GM13976 (cell line): ENCODE results near the gene TRIM17.

Source experiments
- DNase-seq: peaks from one replicate; pipeline ENCODE4 v3.0.0; 2012; ENCODE audit warnings: low spot score
- in situ Hi-C: fragments of 300-500 bp; cut with MboI; formaldehyde crosslinking; loops from one replicate; pipeline ENCODE4 v1.12.0; 2022; ENCODE audit warnings: low sequenced_read_pairs, mixed read lengths, inconsistent platforms; ENCODE audit not compliant: unreplicated experiment
- TF ChIP-seq, protein P1 (sequence below): IDR thresholded peaks from 2 replicates; pipeline ENCODE4 v1.5.1; 2012; ENCODE audit warnings: borderline replicate concordance, mild to moderate bottlenecking; ENCODE audit not compliant: insufficient read depth; ENCODE audit errors: extremely low read depth, missing control alignments, control extremely low read depth

The TRIM17 gene, protein sequence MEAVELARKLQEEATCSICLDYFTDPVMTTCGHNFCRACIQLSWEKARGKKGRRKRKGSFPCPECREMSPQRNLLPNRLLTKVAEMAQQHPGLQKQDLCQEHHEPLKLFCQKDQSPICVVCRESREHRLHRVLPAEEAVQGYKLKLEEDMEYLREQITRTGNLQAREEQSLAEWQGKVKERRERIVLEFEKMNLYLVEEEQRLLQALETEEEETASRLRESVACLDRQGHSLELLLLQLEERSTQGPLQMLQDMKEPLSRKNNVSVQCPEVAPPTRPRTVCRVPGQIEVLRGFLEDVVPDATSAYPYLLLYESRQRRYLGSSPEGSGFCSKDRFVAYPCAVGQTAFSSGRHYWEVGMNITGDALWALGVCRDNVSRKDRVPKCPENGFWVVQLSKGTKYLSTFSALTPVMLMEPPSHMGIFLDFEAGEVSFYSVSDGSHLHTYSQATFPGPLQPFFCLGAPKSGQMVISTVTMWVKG

DNA sequence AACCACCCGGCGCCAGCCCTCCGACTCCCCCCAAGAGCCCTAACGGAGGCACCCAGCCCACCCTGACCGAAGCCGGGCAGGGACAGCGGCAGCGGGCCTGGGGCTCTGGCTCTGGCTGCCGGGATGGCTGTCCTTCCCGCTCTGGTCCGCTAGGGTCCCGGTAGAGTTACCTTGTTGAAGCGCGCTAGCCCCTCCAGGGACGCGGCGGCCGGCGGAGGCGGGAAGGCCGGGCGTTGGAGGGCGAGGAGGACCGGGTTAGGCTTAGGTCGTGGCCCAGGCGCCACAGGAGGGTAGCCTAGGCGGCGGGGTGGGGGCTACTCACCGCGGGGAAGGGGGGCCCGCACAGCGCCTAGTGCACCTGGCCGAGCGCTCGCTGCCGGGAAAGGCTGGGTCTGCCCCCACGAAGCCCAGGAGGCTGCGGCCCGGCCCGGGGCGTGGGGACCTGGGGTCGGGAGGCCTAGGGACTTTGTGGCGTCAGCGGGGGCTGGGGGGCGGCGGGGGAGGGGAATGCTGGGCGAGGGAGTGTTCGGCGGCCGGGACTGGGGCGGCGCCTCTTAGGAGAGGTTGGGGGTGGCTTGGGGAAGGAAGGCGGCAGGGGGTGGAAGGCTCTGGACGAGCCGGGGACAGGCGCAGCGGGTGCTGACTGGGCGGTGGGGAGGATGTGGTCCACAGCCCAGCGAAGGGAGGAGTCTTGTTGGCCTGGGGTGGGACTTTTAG lies at the start of gene TRIM17:
Gene TRIM17, minus strand, starts transcription at position 645 of the 717 bp plus-strand sequence. CDS start 1,789 bp downstream, outside the sequence.
- in situ Hi-C loops = no loop called here
- DNase-seq = peak; percentile 66
- TF ChIP-seq, protein P1, sequence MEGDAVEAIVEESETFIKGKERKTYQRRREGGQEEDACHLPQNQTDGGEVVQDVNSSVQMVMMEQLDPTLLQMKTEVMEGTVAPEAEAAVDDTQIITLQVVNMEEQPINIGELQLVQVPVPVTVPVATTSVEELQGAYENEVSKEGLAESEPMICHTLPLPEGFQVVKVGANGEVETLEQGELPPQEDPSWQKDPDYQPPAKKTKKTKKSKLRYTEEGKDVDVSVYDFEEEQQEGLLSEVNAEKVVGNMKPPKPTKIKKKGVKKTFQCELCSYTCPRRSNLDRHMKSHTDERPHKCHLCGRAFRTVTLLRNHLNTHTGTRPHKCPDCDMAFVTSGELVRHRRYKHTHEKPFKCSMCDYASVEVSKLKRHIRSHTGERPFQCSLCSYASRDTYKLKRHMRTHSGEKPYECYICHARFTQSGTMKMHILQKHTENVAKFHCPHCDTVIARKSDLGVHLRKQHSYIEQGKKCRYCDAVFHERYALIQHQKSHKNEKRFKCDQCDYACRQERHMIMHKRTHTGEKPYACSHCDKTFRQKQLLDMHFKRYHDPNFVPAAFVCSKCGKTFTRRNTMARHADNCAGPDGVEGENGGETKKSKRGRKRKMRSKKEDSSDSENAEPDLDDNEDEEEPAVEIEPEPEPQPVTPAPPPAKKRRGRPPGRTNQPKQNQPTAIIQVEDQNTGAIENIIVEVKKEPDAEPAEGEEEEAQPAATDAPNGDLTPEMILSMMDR = no peak

DNA sequence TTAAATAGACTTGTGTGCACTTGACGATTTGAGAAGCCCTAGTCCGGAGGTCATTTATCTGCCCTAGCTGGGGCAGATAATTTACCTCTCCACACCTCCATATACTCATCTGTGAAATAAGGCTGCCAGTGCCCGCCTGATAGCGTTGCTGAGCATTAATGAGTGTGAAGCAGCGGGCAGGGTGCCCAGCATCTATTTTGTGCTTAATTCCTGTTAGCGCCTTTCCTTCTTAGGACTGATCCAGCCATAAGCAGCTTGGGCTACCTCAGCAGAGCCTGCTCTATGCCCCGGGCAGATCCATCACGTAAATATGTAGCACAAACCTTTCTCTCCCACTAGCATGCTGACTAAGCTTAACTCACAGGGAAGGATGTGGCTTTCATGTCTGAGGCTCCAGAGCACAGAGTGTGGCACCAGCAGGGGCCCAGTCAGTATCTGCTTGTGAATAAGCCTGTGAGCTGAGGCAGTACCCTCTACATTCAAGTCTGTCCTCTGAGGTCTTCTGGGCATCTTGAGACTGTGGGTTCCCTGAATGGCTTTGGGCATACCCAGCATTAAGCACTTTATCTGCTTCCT lies 49.0 kb upstream of the TRIM17 start:
- in situ Hi-C loops = no loop called here
- TF ChIP-seq, protein P1 = no peak
- no peak for DNase-seq

DNA sequence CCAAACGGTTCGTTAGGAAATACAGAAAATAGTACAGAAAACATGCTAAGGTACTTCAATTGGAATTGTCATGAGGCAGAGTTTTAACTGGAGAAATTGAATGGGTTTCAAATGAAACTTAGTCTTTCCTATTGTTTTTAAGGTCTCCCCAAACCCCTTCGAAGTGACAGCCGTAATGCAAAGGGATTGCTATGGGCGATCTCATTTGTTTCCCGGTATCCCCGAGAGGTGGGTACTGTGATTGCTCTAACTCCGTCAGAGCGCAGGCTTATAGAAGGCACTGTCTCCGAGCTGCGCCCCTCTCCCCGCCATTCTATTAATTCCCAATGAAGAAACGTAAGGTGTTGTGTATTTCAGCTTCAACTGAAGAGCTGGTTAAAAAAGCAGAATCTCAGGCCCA lies 48.5 kb upstream of the TRIM17 start:
- in situ Hi-C loops = no loop called here
- TF ChIP-seq, protein P1 = no peak
- no peak for DNase-seq

DNA sequence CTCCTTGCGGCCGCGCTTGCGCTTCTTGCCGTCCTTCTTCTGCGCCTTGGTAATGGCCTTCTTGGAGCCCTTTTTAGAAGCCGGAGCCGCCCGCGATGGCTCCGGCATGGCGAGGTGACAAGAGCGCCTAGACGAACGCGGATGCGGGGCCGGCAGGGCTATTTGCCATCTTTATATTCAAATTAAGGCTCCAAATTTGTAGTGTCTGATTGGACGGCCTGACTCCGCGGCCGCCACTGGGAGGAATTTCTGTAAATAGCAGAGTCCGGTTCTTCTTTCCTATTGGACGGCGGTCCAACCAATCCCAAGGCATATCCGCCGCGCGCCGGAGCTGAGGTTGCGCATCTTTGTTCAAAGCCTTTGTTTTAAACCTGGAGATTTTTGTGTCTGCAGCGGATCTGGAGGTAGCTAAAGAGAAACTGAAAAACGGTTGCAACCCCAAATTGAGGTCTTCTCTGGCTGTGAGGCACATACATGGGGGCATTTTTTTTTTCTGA lies 47.9 kb upstream of the TRIM17 start:
- DNase-seq = peak; percentile 81
- in situ Hi-C loops = no loop called here
- TF ChIP-seq, protein P1 = no peak

DNA sequence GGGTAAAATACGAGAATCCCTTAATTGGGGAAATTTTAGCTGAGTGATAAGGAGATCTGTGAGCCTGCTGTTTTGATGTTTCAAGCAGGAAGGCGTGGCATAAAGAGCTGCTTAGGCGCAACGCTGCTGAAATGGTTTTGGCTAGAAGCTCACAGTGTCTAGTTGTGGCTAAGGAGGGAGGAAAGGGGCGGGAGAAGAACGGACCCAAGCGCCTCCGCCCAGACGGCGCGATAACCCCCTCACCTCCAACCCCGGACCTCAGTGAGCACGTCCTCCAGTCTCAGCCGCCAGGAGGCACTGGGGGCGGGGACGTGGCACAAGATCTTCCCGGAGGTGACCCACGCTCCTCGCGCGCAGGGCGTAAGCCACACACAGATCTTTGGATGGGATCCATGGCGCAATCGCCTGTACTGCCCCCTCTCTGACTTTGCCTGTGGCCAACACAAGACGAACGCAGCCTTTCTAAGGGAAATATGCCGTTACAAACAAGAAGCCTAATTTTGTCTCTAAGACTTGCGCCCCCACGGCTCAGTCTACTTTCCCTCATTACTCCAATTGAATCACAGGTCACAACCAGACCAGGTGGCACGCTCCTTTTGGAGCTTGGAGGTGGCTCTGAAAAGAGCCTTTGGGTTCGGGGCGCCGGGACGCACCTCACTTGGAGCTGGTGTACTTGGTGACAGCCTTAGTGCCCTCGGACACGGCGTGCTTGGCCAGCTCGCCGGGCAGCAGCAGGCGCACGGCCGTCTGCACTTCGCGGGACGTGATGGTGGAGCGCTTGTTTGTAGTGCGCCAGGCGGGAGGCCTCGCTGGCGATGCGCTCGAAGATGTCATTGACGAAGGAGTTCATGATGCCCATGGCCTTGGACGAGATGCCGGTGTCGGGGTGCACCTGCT lies 47.1 kb upstream of the TRIM17 start:
- TF ChIP-seq, protein P1 = no peak
- DNase-seq = peak; percentile 68
- in situ Hi-C loops = no loop called here
